ACC112 (cell line): ENCODE measurements around the gene UBE2G1.

Experiments
- H2AFZ ChIP-seq: fragments of 200-600 bp; sonication (generic); one replicate; pipeline ENCODE4 v1.6.0; 2017; ENCODE audit warnings: antibody characterized with exemption, low read length; ENCODE audit not compliant: unreplicated experiment
- H3K27ac ChIP-seq: fragments of 200-600 bp; sonication (generic); 2 replicates; pipeline ENCODE4 v1.5.1; 2014; ENCODE audit warnings: low read depth, mild to moderate bottlenecking, antibody characterized with exemption, low read length, moderate library complexity
- H3K27me3 ChIP-seq: fragments of 200-600 bp; sonication (generic); 2 replicates; pipeline ENCODE4 v1.6.1; 2014; ENCODE audit warnings: mild to moderate bottlenecking, antibody characterized with exemption, low read length, moderate library complexity, mixed read lengths; ENCODE audit not compliant: insufficient read depth
- H3K36me3 ChIP-seq: fragments of 200-600 bp; sonication (generic); 2 replicates; pipeline ENCODE4 v1.6.1; 2016; ENCODE audit warnings: mild to moderate bottlenecking, antibody characterized with exemption, low read length, moderate library complexity, mixed read lengths; ENCODE audit not compliant: insufficient read depth
- H3K4me1 ChIP-seq: fragments of 200-600 bp; sonication (generic); one replicate; pipeline ENCODE4 v1.6.1; 2016; ENCODE audit warnings: low read length, mixed read lengths; ENCODE audit not compliant: insufficient read depth, unreplicated experiment, control insufficient read depth
- H3K4me3 ChIP-seq: fragments of 200-600 bp; sonication (generic); 2 replicates; pipeline ENCODE4 v1.5.1; 2014; ENCODE audit warnings: mild to moderate bottlenecking, low read depth, low read length
- H3K79me2 ChIP-seq: fragments of 200-600 bp; sonication (generic); one replicate; pipeline ENCODE4 v1.6.0; 2016; ENCODE audit warnings: low read length; ENCODE audit not compliant: control insufficient read depth, unreplicated experiment, insufficient read depth

UBE2G1 gene, protein sequence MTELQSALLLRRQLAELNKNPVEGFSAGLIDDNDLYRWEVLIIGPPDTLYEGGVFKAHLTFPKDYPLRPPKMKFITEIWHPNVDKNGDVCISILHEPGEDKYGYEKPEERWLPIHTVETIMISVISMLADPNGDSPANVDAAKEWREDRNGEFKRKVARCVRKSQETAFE

GRCh38 chr17:4366327-4367063 lies at the start of gene UBE2G1:
Gene UBE2G1 (minus strand): TSS chr17:4366675. CDS start chr17:4366316, 359 bp downstream.
- H3K4me1 ChIP-seq = peaks cover 16% of the 10 kb centered on the region
- H3K27me3 ChIP-seq = no peaks in the 10 kb centered on the region
- peak within 1 kb of the TSS; percentile 77 for H2AFZ ChIP-seq

DNA sequence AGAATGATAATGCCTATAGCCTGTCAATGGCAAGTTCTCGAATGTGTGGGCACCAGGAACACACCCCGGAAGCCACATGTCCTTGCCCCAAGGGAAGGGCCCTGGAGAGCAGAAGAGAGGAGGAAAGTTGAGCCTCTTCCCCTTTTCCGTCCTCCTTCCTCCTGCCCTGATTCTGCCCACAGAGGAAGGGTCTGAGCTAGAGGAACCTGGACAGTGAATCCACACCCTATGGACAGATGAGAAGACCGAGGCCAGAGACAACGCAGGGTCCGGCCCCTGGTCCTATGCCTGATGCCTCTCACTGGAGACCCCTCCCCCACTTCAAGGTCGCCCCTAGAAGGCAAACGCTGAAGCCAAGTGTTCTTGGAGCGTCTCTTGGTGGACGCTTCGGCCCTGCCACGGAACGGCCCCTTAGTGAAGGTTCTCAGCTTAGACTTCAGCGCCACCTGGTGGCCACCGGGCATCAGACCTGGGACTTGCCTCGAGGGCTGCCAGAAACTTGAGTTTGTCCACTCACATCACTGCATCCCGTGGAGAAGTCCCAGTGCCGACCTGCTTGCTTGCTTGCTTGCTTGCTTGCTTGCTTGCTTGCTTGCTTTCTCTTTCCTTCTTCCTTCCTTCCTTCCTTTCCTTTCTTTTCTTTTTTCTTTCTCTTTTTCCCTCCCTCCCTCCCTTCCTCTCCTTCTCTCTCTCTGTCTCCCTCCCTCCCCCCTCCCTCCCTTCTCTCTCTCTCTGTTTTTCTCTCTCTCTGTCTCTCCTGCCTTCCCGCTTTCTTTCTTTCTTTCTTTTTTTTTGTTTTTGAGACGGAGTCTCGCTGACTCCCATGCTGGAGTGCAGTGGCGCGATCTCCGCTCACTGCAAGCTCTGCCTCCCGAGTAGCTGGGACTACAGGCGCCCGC lies 46.7 kb upstream of the UBE2G1 start:
- no peak overlapping the region for H3K27ac ChIP-seq
- no peak overlapping the region for H3K4me3 ChIP-seq

More at GRCh38 chr17:4366327-4367063, at the start of gene UBE2G1:
- peaks cover 46% of the 10 kb centered on the region for H3K79me2 ChIP-seq
- peak within 1 kb of the TSS; percentile 93 for H3K4me3 ChIP-seq
- peak within 1 kb of the TSS; percentile 81 for H3K27ac ChIP-seq
- no peaks in the 10 kb centered on the region for H3K36me3 ChIP-seq

GRCh38 chr17:4411201-4411600 lies 44.7 kb upstream of the UBE2G1 start:
- no peak overlapping the region for H2AFZ ChIP-seq
- no peaks in the 10 kb centered on the region for H3K36me3 ChIP-seq
- H3K4me3 ChIP-seq = no peak overlapping the region
- no peak overlapping the region for H3K27ac ChIP-seq
- H3K27me3 ChIP-seq = no peaks in the 10 kb centered on the region
- H3K4me1 ChIP-seq = no peaks in the 10 kb centered on the region
- no peaks in the 10 kb centered on the region for H3K79me2 ChIP-seq

More for the DNA sequence above, 46.7 kb upstream of the UBE2G1 start:
- Histone ChIP-seq H3K4me1 (no peaks in the 10 kb centered on the region), H3K36me3 (no peaks in the 10 kb centered on the region), H2AFZ (no peak overlapping the region), H3K79me2 (no peaks in the 10 kb centered on the region), H3K27me3 (no peaks in the 10 kb centered on the region)

DNA sequence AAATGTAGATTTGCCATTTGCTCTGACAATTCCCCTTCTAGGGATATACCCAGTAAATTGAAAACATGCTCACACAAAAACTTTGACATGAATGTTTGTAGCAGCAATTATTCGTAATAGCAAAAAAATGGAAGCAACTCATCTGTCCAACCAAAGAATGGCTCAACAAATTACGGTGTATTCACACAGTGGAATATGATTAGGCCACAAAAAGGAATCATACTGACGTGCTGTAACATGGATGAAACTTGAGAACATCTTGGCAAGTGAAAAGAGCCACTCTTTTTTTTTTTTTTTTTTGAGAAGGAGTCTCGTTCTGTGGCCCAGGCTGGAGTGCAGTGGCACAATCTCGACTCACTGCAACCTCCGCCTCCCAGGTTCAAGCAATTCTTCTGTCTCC lies 43.2 kb upstream of the UBE2G1 start:
- Histone ChIP-seq H3K79me2 (no peaks in the 10 kb centered on the region), H2AFZ (no peak overlapping the region), H3K27ac (no peak overlapping the region), H3K4me3 (no peak overlapping the region), H3K36me3 (no peaks in the 10 kb centered on the region), H3K27me3 (no peaks in the 10 kb centered on the region), H3K4me1 (no peaks in the 10 kb centered on the region)

DNA sequence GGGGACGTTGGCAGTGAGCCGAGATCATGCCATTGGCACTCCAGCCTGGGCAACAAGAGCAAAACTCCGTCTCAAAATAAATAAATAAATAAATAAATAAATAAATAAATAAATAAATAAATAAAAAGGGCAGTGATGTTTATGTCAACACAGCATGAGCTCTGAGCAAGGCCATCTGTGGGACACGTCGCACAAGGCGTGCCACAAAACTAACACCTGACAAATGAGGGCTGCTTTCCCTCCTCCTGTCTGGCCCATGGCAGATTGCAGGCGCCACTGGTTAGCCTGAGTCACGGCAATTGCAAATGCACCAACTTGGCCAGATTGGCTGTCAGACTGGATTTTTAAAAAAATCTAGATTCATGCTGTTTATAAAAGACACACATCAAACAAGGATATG lies 41.4 kb upstream of the UBE2G1 start:
- Histone ChIP-seq H3K4me3 (no peak overlapping the region), H3K27me3 (no peaks in the 10 kb centered on the region), H2AFZ (no peak overlapping the region), H3K36me3 (no peaks in the 10 kb centered on the region), H3K4me1 (no peaks in the 10 kb centered on the region), H3K79me2 (no peaks in the 10 kb centered on the region), H3K27ac (no peak overlapping the region)

- Histone ChIP-seq H3K4me1 (no peaks in the 10 kb centered on the region), H2AFZ (no peak overlapping the region), H3K27me3 (no peaks in the 10 kb centered on the region), H3K27ac (no peak overlapping the region), H3K4me3 (no peak overlapping the region), H3K36me3 (no peaks in the 10 kb centered on the region), H3K79me2 (no peaks in the 10 kb centered on the region)
Observed at GRCh38 chr17:4407216-4407615, 40.7 kb upstream of the UBE2G1 start.

DNA sequence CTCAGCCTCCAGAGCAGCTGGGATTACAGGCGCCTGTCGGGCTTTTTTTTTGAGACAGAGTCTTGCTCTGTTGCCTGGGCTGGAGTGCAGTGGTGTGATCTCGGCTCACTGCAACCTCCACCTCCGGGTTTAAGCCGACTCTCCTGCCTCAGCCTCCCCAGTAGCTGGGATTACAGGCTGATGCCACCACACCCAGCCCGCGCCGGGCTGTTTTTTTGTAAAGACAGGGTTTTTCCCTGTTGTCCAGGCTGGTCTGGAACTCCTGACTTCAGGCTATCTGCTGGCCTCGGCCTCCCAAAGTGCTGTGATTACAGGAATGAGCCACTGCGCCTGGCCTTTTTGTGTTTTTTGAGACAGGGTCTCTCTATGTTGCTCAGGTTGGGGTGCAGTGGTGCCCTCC lies 39.9 kb upstream of the UBE2G1 start:
- no peak overlapping the region for H2AFZ ChIP-seq
- H3K79me2 ChIP-seq = no peaks in the 10 kb centered on the region
- H3K4me1 ChIP-seq = no peaks in the 10 kb centered on the region
- H3K27me3 ChIP-seq = no peaks in the 10 kb centered on the region
- no peak overlapping the region for H3K4me3 ChIP-seq
- H3K27ac ChIP-seq = no peak overlapping the region
- no peaks in the 10 kb centered on the region for H3K36me3 ChIP-seq

DNA sequence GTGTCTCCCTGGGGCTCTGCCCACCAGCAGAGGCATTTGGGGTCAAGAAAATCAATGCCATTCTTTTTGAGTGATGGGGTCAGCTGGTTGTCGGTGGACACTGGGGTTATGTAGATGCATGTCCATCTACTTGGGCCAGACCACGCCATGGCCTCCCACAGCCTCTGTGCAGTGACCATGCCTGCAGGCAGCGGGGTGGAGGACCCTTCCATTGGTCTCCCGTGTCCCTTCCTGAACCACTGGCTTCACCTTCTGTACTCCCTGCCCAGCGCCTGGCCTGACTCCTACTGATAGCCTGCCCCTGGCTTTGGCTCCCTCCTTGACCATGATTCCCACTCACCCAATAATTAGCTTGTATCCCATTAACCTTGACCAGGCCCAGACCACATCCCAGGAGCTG lies 39.2 kb upstream of the UBE2G1 start:
- Histone ChIP-seq H3K27ac (no peak overlapping the region), H3K27me3 (no peaks in the 10 kb centered on the region), H2AFZ (no peak overlapping the region), H3K36me3 (no peaks in the 10 kb centered on the region), H3K4me3 (no peak overlapping the region), H3K4me1 (no peaks in the 10 kb centered on the region), H3K79me2 (no peaks in the 10 kb centered on the region)

GRCh38 chr17:4405038-4405669 lies 38.7 kb upstream of the UBE2G1 start:
- no peaks in the 10 kb centered on the region for H3K4me1 ChIP-seq
- no peaks in the 10 kb centered on the region for H3K27me3 ChIP-seq
- no peak overlapping the region for H2AFZ ChIP-seq
- H3K36me3 ChIP-seq = no peaks in the 10 kb centered on the region
- H3K79me2 ChIP-seq = no peaks in the 10 kb centered on the region
- no peak overlapping the region for H3K4me3 ChIP-seq
- H3K27ac ChIP-seq = no peak overlapping the region

DNA sequence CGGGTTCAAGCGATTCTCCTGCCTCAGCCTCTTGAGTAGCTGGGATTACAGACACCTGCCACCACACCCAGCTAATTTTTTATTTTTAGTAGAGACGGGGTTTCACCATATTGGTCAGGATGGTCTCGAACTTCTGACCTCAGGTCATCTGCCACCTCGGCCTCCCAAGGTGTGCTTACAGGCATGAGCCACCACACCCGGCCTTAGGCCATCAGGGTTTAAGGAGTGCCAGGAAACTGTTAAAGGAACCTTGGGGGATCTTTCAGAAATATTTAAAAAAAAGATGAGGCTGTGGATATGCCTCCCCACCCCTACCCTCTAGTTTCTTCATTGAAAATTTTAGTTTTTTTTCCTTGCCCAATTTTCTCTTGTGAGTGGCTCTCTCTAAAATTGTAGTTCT lies 31.4 kb upstream of the UBE2G1 start:
- Histone ChIP-seq H2AFZ (no peak overlapping the region), H3K36me3 (no peaks in the 10 kb centered on the region), H3K4me3 (no peak overlapping the region), H3K79me2 (no peaks in the 10 kb centered on the region), H3K4me1 (no peaks in the 10 kb centered on the region), H3K27me3 (no peaks in the 10 kb centered on the region), H3K27ac (no peak overlapping the region)
